ENCODE results near the gene RAB3GAP1. TPM values are rescaled to one million over a fixed set of nuclear protein-coding genes. Genes with fewer than 3 reads are reported as not detected.
A peak's percentile ranks its signal among the peaks of the same experiment; 100 is the strongest.
"Not testable (repeated sequence)": the region's sequence is repeated elsewhere in the genome, so short reads cannot be mapped to it uniquely, and the experiment has no call there.

RAB3GAP1 gene
- total RNA-seq, 1 donor from 2014 or later: 49.3 TPM

DNA sequence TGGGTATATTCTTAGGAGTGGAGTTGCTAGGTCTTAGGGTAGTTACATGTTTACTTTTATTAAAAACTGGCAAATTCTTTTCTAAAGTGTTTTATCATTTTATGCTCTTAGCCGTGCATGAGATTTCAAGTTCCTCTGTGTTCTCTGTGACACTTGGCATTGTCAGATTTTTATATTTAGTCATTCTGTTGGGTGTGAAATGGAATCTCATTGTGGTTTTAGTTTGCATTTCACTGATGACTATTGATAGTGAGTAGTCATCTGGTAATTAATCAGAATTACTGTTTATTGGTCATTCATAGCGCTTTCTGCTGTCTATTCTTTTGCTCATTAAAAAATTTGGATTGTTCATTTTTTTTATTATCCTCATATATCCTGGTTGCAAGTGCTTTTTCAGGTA is 34.1 kb downstream of the RAB3GAP1 start:
- Histone ChIP-seq H3K4me3 (ENCODE audit: insufficient read depth, low read depth, low read length) (no peak overlapping the region), H3K9ac (ENCODE audit: low read length) (no peak overlapping the region), H3K27me3 (ENCODE audit: insufficient read depth, low read length) (no peaks in the 10 kb centered on the region), H3K4me2 (ENCODE audit: low read length) (no peak overlapping the region), H2AFZ (ENCODE audit: low read depth, low read length) (no peak overlapping the region), H3K27ac (ENCODE audit: low read depth, low read length) (no peak overlapping the region), H3K4me1 (ENCODE audit: insufficient read depth, low read length) (no peaks in the 10 kb centered on the region), H4K20me1 (ENCODE audit: insufficient read depth, low read length) (peaks cover 55% of the 10 kb centered on the region), H3K36me3 (ENCODE audit: insufficient read depth, low read length) (no peaks in the 10 kb centered on the region), H3K79me2 (ENCODE audit: insufficient read depth, low read length) (peaks cover 89% of the 10 kb centered on the region), H3K9me3 (ENCODE audit: insufficient read depth, low read depth, low read length) (no peaks in the 10 kb centered on the region)
- H3K4me3 Mint-ChIP-seq (ENCODE audit: unreplicated experiment): no peak overlapping the region
- DNase-seq (ENCODE audit: low read depth) (no peak), FAIRE-seq (no peak)
- no peak for TF ChIP-seq EZH2 (IDR thresholded peaks at IDR 0.05; ENCODE audit: insufficient read depth, low read length)
- TF ChIP-seq, protein P1, sequence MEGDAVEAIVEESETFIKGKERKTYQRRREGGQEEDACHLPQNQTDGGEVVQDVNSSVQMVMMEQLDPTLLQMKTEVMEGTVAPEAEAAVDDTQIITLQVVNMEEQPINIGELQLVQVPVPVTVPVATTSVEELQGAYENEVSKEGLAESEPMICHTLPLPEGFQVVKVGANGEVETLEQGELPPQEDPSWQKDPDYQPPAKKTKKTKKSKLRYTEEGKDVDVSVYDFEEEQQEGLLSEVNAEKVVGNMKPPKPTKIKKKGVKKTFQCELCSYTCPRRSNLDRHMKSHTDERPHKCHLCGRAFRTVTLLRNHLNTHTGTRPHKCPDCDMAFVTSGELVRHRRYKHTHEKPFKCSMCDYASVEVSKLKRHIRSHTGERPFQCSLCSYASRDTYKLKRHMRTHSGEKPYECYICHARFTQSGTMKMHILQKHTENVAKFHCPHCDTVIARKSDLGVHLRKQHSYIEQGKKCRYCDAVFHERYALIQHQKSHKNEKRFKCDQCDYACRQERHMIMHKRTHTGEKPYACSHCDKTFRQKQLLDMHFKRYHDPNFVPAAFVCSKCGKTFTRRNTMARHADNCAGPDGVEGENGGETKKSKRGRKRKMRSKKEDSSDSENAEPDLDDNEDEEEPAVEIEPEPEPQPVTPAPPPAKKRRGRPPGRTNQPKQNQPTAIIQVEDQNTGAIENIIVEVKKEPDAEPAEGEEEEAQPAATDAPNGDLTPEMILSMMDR (IDR thresholded peaks at IDR 0.05; ENCODE audit: insufficient read depth, low read depth, low read length): no peak
- no peaks in the 10 kb centered on the region for H3K27me3 Mint-ChIP-seq (ENCODE audit: low read depth, unreplicated experiment)
- H3K36me3 Mint-ChIP-seq (ENCODE audit: low read depth, unreplicated experiment): peaks cover 14% of the 10 kb centered on the region
- no peak overlapping the region for H3K27ac Mint-ChIP-seq (ENCODE audit: unreplicated experiment)
- peaks cover 6% of the 10 kb centered on the region for H3K9me3 Mint-ChIP-seq (ENCODE audit: unreplicated experiment)
- H3K4me1 Mint-ChIP-seq (ENCODE audit: low read depth, unreplicated experiment): no peaks in the 10 kb centered on the region

GRCh38 chr2:135089597-135089996 is 37.5 kb downstream of the RAB3GAP1 start:
- not testable (repeated sequence) for H3K4me1 ChIP-seq (ENCODE audit: insufficient read depth, low read length); H3K4me3 Mint-ChIP-seq (ENCODE audit: unreplicated experiment); FAIRE-seq; H3K9me3 ChIP-seq (ENCODE audit: insufficient read depth, low read depth, low read length); H3K4me1 Mint-ChIP-seq (ENCODE audit: low read depth, unreplicated experiment); H3K27ac ChIP-seq (ENCODE audit: low read depth, low read length); H3K9ac ChIP-seq (ENCODE audit: low read length); H3K27me3 Mint-ChIP-seq (ENCODE audit: low read depth, unreplicated experiment); H3K4me3 ChIP-seq (ENCODE audit: insufficient read depth, low read depth, low read length); H3K9me3 Mint-ChIP-seq (ENCODE audit: unreplicated experiment); DNase-seq (ENCODE audit: low read depth); H2AFZ ChIP-seq (ENCODE audit: low read depth, low read length); H3K36me3 ChIP-seq (ENCODE audit: insufficient read depth, low read length); H3K27me3 ChIP-seq (ENCODE audit: insufficient read depth, low read length); H3K27ac Mint-ChIP-seq (ENCODE audit: unreplicated experiment); H3K4me2 ChIP-seq (ENCODE audit: low read length)
- Histone ChIP-seq H4K20me1 (ENCODE audit: insufficient read depth, low read length) (peaks cover 31% of the 10 kb centered on the region), H3K79me2 (ENCODE audit: insufficient read depth, low read length) (peaks cover 58% of the 10 kb centered on the region)
- peaks cover 13% of the 10 kb centered on the region for H3K36me3 Mint-ChIP-seq (ENCODE audit: low read depth, unreplicated experiment)

DNA sequence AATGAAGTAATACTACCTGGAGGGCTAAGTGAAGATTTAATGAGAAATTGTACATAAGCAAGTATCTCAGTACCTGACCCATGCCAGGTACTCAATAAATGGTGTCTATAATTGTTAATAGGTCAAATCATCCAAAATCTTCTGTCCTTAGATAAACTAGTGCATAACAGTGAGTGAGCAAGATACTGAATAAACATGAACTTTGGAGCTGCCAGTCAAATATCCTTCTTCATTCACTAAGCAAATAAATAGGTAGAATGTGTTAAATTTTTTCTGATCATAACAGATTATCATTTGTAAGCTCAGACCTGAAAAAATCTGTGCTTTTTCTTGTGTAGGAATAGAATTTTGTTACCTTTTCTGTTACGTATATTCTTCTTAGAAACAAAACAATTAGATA is 39.6 kb downstream of the RAB3GAP1 start:
- Histone ChIP-seq H3K4me3 (ENCODE audit: insufficient read depth, low read depth, low read length) (no peak overlapping the region), H3K4me2 (ENCODE audit: low read length) (no peak overlapping the region), H3K27me3 (ENCODE audit: insufficient read depth, low read length) (no peaks in the 10 kb centered on the region), H3K9ac (ENCODE audit: low read length) (no peak overlapping the region), H3K79me2 (ENCODE audit: insufficient read depth, low read length) (peaks cover 43% of the 10 kb centered on the region), H4K20me1 (ENCODE audit: insufficient read depth, low read length) (peaks cover 15% of the 10 kb centered on the region), H2AFZ (ENCODE audit: low read depth, low read length) (no peak overlapping the region), H3K27ac (ENCODE audit: low read depth, low read length) (no peak overlapping the region), H3K36me3 (ENCODE audit: insufficient read depth, low read length) (peaks cover 6% of the 10 kb centered on the region), H3K4me1 (ENCODE audit: insufficient read depth, low read length) (no peaks in the 10 kb centered on the region), H3K9me3 (ENCODE audit: insufficient read depth, low read depth, low read length) (no peaks in the 10 kb centered on the region)
- Mint-ChIP-seq H3K9me3 (ENCODE audit: unreplicated experiment) (peaks cover 6% of the 10 kb centered on the region), H3K27ac (ENCODE audit: unreplicated experiment) (no peak overlapping the region), H3K36me3 (ENCODE audit: low read depth, unreplicated experiment) (peaks cover 17% of the 10 kb centered on the region), H3K4me1 (ENCODE audit: low read depth, unreplicated experiment) (no peaks in the 10 kb centered on the region), H3K27me3 (ENCODE audit: low read depth, unreplicated experiment) (no peaks in the 10 kb centered on the region), H3K4me3 (ENCODE audit: unreplicated experiment) (no peak overlapping the region)
- DNase-seq (ENCODE audit: low read depth) (no peak), FAIRE-seq (peak; percentile 39)
- no peak for TF ChIP-seq EZH2 (IDR thresholded peaks at IDR 0.05; ENCODE audit: insufficient read depth, low read length)
- TF ChIP-seq, protein P1 (IDR thresholded peaks at IDR 0.05; ENCODE audit: insufficient read depth, low read depth, low read length): no peak
